Measurements from ENCODE around the gene KCP. TPM values are rescaled to one million over a fixed set of nuclear protein-coding genes. Genes with fewer than 3 reads are reported as not detected.

The KCP gene
- total RNA-seq, 1 donor from 2014 or later, result 4.3 TPM

GRCh38 chr7:128934361-128935341, 24.1 kb upstream of the KCP start:
- no peak for TF ChIP-seq CTCF (IDR thresholded peaks at IDR 0.05; ENCODE audit: unreplicated experiment)
- peaks cover 11% of the 10 kb centered on the region for H3K4me1 Mint-ChIP-seq (ENCODE audit: unreplicated experiment)
- H3K27me3 Mint-ChIP-seq (ENCODE audit: unreplicated experiment), result peaks cover 15% of the 10 kb centered on the region
- no peaks in the 10 kb centered on the region for H3K9me3 Mint-ChIP-seq (ENCODE audit: unreplicated experiment)
- H3K27ac Mint-ChIP-seq (ENCODE audit: unreplicated experiment), result no peak overlapping the region
- DNase-seq (ENCODE audit: low spot score), result no peak
- H3K36me3 Mint-ChIP-seq (ENCODE audit: low read depth, unreplicated experiment), result peaks cover 5% of the 10 kb centered on the region
- H3K4me3 Mint-ChIP-seq (ENCODE audit: unreplicated experiment), result no peak overlapping the region

GRCh38 chr7:128933180-128933891, 22.8 kb upstream of the KCP start:
- Mint-ChIP-seq H3K27ac (ENCODE audit: unreplicated experiment) (no peak overlapping the region), H3K4me3 (ENCODE audit: unreplicated experiment) (no peak overlapping the region), H3K36me3 (ENCODE audit: low read depth, unreplicated experiment) (peaks cover 5% of the 10 kb centered on the region), H3K9me3 (ENCODE audit: unreplicated experiment) (no peaks in the 10 kb centered on the region), H3K4me1 (ENCODE audit: unreplicated experiment) (peaks cover 7% of the 10 kb centered on the region), H3K27me3 (ENCODE audit: unreplicated experiment) (peaks cover 13% of the 10 kb centered on the region)
- no peak for DNase-seq (ENCODE audit: low spot score)
- TF ChIP-seq CTCF (IDR thresholded peaks at IDR 0.05; ENCODE audit: unreplicated experiment), result no peak

GRCh38 chr7:128932862-128933179, 22.3 kb upstream of the KCP start:
- peaks cover 15% of the 10 kb centered on the region for H3K27me3 Mint-ChIP-seq (ENCODE audit: unreplicated experiment)

GRCh38 chr7:128931965-128932861, 21.7 kb upstream of the KCP start:
- peaks cover 7% of the 10 kb centered on the region for H3K36me3 Mint-ChIP-seq (ENCODE audit: low read depth, unreplicated experiment)

More at GRCh38 chr7:128932862-128933179, 22.3 kb upstream of the KCP start:
- Mint-ChIP-seq H3K4me1 (ENCODE audit: unreplicated experiment) (peaks cover 7% of the 10 kb centered on the region), H3K9me3 (ENCODE audit: unreplicated experiment) (no peaks in the 10 kb centered on the region), H3K27ac (ENCODE audit: unreplicated experiment) (no peak overlapping the region), H3K4me3 (ENCODE audit: unreplicated experiment) (no peak overlapping the region), H3K36me3 (ENCODE audit: low read depth, unreplicated experiment) (peaks cover 8% of the 10 kb centered on the region)
- DNase-seq (ENCODE audit: low spot score), result no peak
- TF ChIP-seq CTCF (IDR thresholded peaks at IDR 0.05; ENCODE audit: unreplicated experiment), result no peak

More at GRCh38 chr7:128931965-128932861, 21.7 kb upstream of the KCP start:
- Mint-ChIP-seq H3K27me3 (ENCODE audit: unreplicated experiment) (peaks cover 12% of the 10 kb centered on the region), H3K27ac (ENCODE audit: unreplicated experiment) (no peak overlapping the region), H3K4me3 (ENCODE audit: unreplicated experiment) (no peak overlapping the region), H3K4me1 (ENCODE audit: unreplicated experiment) (peaks cover 7% of the 10 kb centered on the region), H3K9me3 (ENCODE audit: unreplicated experiment) (no peaks in the 10 kb centered on the region)
- no peak for TF ChIP-seq CTCF (IDR thresholded peaks at IDR 0.05; ENCODE audit: unreplicated experiment)
- no peak for DNase-seq (ENCODE audit: low spot score)

Measured in endothelial cell (in vitro differentiated cells).